IPS DF 4.7 (cell line): ENCODE measurements around the gene RFFL.
"Not testable (repeated sequence)": the region's sequence is repeated elsewhere in the genome, so short reads cannot be mapped to it uniquely, and the experiment has no call there.

Source experiments
- DNase-seq: peaks from one replicate; pipeline ENCODE4 v3.0.0-alpha.2; 2013; ENCODE audit warnings: low spot score; ENCODE audit errors: extremely low read depth

The RFFL gene

DNA sequence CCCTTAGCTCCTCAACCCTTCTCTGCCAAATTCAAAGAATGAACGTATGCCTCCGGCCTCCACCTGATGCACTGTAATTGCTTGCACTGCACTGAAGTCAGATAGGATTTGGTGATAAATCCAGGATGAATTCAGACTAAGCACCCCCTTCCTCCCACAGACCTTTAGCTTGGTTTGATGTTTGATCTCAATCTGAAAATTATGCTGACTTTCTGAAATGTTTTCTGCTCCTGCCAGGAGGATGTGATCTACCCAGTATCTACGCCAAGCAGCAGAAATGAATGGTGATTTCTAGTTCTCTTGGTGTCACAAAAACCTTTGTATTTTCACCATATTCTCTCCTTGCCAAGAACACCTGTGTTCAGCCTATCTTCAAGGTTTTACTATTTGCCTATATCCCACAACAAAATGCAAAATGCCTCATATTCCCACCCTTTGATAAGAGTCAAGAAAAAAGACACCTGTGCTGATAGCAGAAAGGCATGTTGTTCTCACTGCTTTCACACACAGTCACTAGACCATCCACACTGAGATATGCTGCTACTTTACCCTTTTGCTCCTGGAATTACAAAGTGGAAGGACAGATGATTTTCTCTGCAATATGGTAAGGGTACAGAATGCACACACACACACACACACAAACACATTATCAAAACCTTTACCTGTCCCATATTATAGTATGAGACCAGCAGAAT is 14.7 kb downstream of the RFFL start:
- no peak for DNase-seq

DNA sequence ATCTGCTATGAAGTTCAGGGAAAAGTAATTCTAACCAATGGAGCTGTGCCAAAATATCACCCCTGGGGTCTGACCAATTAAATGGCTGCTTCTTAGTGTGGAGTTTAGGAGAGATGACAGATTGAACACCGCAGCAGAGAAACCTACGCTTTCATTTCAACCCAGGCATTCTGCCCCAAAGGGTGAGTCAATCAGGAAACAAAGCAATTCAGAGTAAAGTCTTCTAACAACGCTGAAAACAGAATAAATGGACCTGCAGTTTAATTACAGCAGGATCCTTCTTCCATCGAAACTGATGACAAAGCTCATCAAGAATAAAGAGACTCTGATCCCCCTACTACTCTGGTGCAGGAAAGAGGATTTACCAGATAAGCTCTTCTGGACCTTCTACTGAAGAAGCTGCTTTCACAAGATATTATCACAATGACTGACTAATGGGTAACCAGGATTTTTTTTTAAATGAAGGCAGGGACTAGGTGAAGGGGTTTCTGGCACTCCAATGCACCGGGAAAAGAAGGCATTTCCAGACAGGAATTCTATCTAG is 16.7 kb downstream of the RFFL start:
- no peak for DNase-seq

DNA sequence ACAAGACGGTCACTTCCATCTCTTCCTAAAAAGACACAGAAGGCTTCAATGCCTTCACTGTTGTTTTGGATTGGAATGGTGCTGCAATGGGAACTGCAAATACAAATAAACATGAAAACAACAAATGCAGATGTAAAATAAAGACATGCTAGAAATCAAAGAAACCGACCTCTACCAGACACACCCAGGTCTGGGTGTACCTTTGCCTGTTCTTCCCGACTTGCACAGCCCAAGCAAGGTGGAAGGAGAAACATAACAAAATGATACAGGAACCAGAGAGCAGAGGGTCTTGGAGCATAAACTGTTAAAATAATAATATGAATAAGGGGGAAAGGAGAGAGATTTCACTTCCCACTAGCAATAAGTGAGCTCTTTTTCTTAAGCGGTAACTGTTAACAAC is 17.3 kb downstream of the RFFL start:
- no peak for DNase-seq

DNA sequence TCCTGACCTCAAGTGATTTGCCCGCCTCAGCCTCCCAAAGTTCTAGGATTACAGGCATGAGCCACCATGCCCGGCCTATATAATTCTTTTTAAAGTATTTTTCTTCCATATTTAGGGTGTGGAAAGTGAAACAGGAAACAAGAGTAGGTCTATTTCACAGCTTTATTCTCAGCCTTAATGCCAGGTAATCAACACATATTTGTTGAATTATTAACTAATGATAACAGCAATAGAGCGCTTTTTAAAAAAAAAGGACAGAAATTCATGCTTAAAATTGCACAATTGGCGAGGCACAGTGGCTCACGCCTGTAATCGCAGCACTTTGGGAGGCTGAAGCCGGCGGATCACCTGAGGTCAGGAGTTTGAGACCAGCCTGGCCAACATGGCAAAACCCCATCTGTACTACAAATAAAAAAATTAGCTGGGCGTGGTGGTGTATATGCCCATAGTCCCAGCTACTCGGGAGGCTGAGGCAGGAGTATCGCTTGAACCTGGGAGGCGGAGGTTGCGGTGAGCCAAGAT is 18.0 kb downstream of the RFFL start:
- not testable (repeated sequence) for DNase-seq

DNA sequence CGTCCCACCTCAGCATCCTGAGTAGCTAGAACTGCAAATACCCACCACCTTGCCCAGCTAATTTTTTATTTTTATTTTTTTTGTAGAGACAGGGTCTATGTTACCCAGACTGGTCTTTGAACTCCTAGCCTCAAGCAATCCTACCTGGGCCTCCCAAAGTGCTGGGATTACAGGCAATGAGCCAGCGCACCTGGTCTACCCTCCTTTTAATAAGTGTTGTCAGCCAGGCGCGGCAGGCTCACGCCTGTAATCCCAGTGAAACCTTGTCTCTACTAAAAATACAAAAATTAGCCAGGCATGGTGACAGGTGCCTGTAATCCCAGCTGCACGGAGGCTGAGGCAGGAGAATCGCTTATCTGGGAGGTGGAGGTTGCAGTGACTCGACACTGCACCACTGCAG is 19.3 kb downstream of the RFFL start:
- DNase-seq, result no peak

DNA sequence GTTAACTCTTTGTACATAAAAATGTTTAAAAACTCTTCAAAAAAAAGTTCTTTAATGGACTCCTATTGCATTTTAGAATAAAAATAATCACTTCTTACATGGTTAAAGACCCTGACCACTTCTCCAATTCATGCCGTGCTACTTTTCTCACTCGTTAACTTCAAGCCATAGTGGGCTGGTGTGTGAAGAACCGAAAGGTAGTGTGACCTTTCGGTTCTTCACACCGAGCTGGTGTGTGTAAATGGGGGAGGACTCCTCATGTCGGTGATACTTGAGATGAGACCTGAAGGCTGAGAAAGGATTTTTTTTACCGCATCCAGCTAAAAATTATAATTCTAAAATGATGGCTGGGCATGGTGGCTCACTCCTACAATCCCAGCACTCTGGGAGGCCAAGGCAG is 22.1 kb downstream of the RFFL start:
- no peak for DNase-seq

DNA sequence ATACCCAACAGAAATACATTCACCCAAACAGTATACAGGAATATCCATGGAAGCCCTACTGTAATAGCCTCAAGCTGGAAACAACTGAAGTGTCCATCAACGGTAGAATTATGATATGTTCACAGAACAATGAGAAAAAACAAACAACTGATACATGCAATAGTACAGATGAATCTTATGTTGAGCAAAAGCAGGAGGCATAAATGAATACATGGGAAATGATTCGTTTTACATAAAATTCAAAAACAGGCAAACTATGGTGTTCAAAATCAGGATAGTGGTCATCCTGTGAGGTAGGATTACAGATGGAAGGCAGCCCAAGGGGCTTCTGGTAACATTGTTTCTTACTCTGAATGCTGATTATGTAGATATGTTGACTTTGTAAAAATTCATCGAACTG is 25.1 kb downstream of the RFFL start:
- no peak for DNase-seq

DNA sequence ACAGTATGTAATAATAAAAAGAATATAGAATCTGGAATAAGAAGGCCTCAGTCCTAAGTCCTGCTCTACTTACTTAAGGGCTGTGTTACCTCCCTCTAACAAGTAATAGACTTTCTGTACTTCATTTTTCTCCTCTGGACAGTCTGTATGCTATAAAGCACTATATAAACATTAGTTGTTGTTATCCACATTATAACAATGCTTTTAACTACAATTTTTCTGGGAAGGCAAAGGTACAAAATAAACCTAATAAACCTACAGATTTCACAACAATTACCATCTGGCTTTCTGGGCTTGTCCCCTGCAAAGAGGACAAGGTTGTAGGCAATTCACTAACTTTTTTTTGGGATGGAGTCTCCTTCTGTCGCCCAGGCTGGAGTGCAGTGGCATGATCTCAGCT is 32.7 kb downstream of the RFFL start:
- no peak for DNase-seq

DNA sequence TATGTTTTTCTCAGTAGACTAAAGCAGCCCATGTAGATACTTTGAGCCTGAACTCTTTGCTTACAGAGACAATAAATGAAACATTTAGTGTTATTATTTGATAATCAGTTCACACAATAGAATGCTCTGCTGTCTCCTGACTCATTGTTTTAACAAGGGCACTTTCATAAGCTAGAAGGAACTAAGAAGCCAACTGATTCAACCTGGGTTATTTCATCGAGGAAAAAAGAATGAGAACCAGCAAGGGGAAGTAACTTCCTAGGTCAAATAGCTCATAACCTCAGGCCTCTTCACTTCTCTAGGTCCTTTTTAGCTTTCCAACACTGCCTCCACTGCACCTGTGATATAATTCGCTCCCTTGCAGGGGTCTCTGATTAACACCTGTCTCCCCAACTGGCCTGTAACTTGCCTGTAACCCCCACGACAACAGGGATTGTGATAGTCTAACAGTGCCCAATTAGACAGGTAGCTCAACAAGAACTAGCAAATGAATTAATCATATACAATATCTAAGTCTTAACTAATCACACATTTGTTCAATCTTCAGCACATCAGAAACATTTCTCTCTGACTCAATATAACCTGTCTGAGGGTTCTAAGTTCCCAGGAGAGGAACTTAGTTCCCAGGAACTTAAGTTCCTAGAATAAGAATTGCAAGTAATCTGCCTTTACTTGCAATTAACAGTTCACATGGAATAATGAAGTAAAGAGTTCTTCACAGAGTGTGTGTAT is 34.8 kb downstream of the RFFL start:
- no peak for DNase-seq

DNA sequence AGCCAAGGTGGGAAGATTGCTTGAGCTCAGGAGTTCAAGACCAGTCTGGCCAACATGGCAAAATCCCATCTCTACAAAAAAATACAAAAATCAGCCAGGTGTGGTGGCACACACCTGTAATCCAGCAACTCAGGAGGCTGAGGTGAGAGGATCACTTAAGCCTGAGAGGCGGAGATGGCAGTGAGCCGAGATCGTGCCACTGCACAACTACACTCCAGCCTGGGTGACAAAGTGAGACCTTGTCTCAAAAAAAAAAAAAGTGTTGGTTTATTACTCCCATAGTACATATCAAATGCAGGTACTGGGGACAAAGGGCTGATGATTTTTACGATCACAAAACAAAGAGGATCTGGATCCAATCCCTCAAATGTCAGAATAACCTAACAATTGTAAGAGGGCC is 35.4 kb downstream of the RFFL start:
- not testable (repeated sequence) for DNase-seq

DNA sequence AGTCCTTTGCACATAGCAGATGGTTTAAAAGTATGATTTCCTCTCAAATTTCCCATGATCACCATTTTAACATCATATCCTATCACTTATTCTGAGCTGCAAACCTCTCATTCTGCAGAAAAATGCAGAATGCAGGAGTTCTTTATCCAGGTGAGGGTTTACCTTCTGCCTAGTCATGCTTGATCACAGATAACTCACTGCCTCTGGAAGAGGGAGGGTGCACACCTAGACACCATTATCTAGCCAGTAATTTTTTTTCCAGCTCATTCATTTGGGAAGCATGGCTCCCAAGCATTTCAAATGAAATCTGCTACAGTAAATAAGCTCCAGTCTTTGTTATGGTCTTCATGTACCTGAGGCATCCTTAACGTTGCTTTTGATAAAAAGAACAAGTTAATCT is 38.0 kb downstream of the RFFL start:
- DNase-seq, result no peak

DNA sequence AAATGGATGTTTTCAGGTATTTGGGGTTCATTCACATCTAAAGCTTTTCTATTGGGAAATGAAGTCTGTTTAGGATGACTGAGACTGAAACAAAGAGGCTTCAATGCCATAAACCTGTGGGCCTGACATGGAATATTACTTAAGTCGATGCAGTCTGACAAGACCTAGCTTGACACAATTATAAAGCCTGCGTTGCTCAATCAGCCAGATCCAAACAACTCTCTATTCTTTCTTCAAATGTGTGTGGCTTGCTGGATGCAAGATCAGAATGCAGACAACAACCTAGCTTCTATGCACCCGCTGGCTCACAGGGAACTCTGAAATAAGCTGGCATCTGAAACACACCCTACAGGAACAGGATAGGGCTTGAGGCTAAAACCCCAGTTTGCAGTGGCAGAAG is 40.0 kb downstream of the RFFL start:
- DNase-seq, result no peak

DNA sequence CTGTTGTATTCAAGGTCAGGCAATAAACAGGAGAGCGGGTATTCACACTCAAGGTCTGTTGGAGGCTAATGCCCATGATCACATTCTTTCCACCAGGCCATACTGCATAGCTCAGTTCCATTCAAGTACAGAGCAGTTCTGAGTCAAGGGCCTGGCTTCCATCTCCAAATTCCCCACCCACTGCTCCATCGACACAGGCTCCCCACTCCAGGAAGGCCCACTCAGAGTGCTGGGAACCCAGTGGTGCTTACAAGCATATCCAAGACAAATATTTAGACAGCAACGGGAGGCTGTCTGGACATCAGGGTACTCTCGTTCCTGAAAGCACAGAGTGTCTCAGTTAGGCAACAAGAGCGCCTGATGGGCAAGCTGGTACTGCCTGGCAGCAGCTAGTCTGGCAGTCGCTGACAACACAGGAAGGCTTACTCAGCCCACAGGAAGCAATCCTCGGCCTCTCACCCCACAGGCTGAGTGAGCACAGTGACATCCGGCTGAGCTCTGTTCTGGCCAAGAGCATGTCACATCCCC is 40.9 kb downstream of the RFFL start:
- DNase-seq, result no peak

DNA sequence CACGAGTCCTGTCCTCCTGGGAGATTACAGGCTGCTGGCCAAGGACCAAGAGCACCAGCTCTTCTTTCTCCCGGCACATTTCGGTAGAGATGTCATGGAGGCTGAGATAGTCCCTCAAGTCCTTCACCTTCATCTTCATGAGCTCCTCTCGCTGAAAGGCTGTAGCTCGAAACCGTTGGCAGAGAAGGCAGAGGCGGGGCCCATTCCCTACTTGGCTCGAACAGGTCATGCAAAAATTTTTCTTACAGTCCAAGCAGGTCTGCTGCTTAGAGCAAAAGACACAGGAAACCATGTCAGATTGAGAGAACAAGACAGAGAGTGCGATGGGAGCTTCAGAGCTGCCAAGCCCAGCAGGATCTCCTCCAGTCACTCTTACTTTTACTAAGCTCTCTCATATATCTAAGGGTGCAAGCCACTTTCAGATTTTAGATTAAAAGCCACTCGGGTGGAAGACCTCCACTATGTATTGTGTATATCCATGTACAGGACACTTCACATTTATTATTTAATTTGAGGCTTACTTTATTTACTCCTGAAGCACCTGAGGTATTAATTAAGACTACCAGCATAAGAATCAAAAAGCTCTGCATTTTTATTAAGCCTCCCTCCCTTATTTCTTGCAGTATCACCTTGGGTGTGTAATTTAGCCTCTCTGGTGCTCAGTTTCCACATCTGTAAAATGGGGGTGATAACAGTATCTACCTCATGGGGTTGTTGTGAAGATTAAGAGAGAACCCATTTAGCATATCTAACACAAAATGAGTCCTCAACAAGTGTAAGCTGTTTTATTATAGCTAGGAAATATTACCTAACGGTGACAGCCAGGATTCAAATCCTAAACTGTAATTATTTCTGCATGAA is 41.8 kb downstream of the RFFL start:
- no peak for DNase-seq

DNA sequence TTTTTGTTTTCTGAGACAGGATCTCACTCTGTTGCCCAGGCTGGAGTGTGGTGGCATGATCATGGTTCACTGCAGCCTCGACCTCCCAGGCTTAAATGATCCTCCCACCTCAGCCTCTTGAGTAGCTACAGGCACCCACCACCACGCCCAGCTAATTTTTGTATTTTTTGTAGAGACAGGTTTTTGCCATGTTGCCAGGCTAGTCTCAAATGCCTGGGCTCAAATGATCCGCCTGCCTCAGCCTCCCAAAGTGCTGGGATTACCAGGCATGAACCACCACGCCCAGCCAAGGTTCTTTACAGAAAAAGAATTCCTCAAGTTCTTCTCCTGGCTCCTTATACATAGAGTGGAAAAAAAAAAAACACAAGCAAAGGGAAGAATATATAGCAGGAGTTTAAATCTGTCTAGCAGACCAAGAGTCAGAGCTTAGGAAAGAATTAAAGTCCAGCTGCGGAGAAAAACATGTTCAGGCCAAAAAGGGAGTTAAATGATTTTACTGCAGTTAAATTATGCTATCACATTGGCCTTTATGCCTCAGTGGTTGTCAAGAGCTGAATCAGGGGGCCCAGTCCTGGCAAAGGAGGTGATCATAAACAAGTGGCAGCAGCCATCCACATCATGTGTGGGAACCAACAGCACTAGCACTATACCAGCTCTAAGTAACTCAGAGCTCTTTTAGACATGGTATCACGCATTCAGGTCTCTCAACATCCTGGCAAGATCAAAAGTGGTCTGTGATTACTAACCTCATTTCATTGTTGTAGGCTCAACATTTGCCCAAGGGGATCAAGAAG is 43.9 kb downstream of the RFFL start:
- DNase-seq, result no peak

DNA sequence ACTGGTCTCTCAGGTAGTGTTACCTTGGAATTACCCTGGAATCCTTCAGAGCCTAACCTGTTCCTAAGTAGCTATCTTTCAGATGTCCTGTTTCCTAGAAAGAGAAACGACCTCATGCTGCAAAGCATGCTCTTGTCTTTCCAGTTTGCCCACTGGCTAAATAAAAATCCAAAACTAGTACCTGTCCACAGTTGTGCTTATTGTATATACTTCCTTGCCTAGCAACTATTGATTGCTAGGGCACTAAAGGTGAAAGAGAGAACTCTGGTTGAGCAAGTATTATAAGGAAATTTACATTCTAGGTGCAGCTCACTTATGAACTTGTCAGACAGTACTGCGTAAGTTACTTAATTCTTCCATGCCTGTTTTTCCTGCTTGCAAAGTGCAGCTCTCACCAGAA is 44.7 kb downstream of the RFFL start:
- no peak for DNase-seq

DNA sequence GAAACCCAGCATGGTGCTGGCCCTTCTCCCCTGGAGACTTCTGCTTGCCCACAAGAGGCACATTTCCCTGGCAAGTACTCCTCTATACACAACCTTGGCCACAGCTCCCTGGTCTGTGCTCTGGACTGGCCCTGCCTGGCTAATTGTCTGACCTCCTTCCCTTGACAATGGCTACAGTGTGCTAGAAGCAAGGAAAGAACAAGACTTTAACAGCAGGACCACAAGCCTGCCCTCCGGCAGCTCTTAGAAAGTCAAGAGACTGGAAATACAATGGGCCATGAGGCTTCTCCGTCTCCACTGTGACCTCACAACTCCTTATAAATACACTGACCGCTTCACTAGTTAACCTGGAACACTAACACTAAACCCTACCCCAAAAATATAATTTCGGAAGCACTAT is 46.5 kb downstream of the RFFL start:
- no peak for DNase-seq

DNA sequence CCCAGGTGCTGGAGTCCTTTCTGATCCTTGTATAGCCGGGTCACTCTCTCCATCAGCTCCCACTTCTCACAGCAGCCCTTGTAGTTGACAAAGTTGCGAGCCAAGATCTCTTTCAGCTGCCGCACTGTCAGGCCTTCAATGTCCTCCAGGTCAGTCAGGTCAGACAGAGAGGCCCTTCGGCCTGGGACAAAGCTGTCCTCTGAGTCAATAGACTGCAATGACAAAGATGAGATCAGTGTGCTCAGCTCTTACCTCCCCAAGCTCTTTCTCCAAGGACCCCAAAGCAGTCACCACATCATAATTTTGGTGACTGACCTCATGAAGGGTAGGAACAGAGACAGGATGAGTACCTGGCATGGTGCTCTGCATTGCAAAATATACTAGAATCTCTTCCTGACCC is 47.1 kb downstream of the RFFL start:
- DNase-seq, result no peak

DNA sequence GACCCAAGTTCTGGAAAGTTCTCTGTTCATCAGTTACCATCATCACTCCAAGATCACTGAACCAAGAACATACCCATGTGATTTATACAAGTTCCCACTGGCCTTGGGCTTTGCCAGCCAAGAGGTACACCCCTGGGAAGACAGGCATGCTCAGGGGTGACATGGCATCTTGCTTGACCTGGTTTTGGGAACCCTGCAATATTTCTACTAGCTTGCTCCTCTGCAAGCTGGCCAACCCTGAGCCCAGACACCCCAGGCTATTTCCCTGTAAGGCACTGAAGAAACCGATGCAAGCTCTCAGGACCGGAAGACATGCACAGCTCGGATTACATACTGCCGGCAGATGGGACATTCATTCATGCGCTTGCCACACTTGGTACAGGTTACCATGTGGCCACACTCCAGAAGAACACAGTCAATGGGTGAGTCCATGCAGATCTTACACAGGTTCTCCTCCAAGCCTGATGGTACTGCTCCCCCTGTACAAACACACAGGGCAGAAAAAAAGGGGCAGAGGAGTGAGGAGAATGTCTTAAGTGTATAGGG is 51.8 kb downstream of the RFFL start:
- no peak for DNase-seq

DNA sequence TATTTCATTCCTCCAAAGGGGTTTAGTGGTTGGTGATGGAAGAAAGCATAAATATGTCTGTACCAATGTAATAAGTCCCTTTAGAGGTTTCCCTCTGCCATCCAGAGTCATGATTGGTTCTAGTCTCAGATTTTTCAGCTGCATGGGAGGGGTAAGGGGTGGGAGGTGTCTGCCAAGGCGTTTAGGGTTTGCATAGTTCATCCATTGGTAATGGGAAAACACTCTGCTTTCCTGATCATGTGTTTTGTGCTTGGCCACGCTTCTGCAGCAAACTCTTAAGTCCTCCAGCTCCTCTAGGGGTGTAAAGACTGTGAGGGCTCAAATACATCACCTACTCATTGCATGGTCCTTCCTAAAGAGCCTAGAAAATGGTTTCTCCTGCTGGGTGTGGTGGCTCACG is 53.4 kb downstream of the RFFL start:
- no peak for DNase-seq
